HG02588 (cell line): ENCODE results near the gene MAP3K2.

ENCODE experiments used
- ATAC-seq: cut with Tn5 transposase; IDR thresholded peaks from one replicate; pipeline ENCODE4 v1.9.1; 2021; ENCODE audit warnings: mild to moderate bottlenecking, moderate library complexity; ENCODE audit not compliant: unreplicated experiment

Gene MAP3K2

GRCh38 chr2:127387655-127388422, at the start of gene MAP3K2:
TSS of gene MAP3K2 (minus strand) at chr2:127387975. CDS start at chr2:127343129, 44,846 bp downstream.
- ATAC-seq: peak; percentile 79

DNA sequence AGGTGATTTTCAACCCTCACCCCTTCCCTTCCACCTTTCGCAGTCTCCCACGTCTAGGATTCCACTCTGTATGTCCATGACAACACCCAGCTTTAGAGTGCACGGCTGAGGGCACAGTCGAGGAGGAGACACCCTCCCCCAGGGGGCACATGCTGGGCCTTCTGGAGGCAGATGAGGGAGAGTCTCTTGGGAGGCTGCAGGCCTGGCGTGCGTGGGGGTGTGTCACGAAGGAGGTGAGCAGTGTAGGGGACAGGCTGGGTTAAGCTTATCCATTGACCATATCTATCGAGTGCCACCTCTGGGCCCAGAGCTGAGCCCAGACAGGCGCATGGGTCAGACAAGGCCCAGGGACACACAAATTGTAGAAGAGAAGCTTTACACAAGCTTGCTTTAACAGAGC, 49.3 kb upstream of the MAP3K2 start:
- no peak for ATAC-seq

- no peak for ATAC-seq
Observed at GRCh38 chr2:127434515-127434914, 46.7 kb upstream of the MAP3K2 start.

GRCh38 chr2:127431408-127432023, 43.7 kb upstream of the MAP3K2 start:
- ATAC-seq: no peak

- ATAC-seq: no peak
Observed at GRCh38 chr2:127429844-127430425, 42.2 kb upstream of the MAP3K2 start.

DNA sequence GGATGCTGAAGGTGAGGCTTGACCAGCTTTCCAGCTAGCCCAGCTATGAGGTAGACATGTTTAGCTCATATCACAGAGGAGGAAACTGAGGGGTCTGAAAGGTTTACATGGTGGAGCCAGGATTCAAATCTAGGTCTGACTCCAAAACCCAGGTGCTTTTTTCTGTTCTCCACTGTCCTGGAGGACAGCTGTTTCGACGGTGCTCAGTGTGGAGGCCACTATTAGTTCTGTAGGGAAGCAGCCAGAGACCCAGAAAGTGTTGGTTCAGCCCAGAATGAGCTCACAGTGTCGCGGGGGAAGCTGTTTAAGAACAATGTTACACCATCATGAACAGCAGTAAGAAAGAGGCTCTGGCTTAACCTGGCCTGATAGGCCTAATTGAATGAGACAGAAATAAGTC, 41.5 kb upstream of the MAP3K2 start:
- no peak for ATAC-seq

DNA sequence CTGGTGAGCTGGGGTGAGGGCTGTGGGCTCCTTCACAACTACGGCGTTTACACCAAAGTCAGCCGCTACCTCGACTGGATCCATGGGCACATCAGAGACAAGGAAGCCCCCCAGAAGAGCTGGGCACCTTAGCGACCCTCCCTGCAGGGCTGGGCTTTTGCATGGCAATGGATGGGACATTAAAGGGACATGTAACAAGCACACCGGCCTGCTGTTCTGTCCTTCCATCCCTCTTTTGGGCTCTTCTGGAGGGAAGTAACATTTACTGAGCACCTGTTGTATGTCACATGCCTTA, 41.0 kb upstream of the MAP3K2 start:
- no peak for ATAC-seq

DNA sequence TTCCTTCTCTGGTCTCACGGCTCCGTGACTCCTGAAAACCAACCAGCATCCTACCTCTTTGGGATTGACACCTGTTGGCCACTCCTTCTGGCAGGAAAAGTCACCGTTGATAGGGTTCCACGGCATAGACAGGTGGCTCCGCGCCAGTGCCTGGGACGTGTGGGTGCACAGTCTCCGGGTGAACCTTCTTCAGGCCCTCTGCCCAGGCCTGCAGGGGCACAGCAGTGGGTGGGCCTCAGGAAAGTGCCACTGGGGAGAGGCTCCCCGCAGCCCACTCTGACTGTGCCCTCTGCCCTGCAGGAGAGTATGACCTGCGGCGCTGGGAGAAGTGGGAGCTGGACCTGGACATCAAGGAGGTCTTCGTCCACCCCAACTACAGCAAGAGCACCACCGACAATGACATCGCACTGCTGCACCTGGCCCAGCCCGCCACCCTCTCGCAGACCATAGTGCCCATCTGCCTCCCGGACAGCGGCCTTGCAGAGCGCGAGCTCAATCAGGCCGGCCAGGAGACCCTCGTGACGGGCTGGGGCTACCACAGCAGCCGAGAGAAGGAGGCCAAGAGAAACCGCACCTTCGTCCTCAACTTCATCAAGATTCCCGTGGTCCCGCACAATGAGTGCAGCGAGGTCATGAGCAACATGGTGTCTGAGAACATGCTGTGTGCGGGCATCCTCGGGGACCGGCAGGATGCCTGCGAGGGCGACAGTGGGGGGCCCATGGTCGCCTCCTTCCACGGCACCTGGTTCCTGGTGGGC, 40.5 kb upstream of the MAP3K2 start:
- no peak for ATAC-seq

DNA sequence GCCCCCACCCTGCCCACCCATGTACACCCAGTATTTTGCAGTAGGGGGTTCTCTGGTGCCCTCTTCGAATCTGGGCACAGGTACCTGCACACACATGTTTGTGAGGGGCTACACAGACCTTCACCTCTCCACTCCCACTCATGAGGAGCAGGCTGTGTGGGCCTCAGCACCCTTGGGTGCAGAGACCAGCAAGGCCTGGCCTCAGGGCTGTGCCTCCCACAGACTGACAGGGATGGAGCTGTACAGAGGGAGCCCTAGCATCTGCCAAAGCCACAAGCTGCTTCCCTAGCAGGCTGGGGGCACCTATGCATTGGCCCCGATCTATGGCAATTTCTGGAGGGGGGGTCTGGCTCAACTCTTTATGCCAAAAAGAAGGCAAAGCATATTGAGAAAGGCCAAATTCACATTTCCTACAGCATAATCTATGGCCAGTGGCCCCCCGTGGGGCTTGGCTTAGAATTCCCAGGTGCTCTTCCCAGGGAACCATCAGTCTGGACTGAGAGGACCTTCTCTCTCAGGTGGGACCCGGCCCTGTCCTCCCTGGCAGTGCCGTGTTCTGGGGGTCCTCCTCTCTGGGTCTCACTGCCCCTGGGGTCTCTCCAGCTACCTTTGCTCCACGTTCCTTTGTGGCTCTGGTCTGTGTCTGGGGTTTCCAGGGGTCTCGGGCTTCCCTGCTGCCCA, 39.7 kb upstream of the MAP3K2 start:
- no peak for ATAC-seq

DNA sequence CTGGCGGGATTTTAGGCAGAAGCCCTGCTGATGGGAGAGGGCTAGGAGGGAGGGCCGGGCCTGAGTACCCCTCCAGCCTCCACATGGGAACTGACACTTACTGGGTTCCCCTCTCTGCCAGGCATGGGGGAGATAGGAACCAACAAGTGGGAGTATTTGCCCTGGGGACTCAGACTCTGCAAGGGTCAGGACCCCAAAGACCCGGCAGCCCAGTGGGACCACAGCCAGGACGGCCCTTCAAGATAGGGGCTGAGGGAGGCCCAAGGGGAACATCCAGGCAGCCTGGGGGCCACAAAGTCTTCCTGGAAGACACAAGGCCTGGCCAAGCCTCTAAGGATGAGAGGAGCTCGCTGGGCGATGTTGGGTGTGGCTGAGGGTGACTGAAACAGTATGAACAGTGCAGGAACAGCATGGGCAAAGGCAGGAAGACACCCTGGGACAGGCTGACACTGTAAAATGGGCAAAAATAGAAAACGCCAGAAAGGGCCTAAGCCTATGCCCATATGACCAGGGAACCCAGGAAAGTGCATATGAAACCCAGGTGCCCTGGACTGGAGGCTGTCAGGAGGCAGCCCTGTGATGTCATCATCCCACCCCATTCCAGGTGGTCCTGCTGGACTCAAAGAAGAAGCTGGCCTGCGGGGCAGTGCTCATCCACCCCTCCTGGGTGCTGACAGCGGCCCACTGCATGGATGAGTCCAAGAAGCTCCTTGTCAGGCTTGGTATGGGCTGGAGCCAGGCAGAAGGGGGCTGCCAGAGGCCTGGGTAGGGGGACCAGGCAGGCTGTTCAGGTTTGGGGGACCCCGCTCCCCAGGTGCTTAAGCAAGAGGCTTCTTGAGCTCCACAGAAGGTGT, 39.0 kb upstream of the MAP3K2 start:
- no peak for ATAC-seq

GRCh38 chr2:127425540-127426490, 38.0 kb upstream of the MAP3K2 start:
- ATAC-seq: no peak

GRCh38 chr2:127424598-127425520, 37.1 kb upstream of the MAP3K2 start:
- no peak for ATAC-seq

DNA sequence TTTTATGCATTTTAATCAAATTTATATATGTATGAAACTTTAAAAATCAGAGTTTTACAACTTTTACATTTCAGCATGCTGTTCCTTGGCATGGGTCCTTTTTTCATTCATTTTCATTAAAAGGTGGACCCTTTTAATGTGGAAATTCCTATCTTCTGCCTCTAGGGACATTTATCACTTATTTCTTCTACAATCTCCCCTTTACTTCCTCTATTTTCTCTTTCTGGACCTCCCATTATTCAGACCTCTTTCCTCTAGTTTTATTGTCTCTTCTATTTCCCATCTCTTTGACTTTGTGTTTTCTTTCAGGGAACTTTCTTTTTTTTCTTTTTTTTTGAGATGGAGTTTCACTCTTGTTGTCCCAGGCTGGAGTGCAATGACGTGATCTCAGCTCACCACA, 36.1 kb upstream of the MAP3K2 start:
- no peak for ATAC-seq

DNA sequence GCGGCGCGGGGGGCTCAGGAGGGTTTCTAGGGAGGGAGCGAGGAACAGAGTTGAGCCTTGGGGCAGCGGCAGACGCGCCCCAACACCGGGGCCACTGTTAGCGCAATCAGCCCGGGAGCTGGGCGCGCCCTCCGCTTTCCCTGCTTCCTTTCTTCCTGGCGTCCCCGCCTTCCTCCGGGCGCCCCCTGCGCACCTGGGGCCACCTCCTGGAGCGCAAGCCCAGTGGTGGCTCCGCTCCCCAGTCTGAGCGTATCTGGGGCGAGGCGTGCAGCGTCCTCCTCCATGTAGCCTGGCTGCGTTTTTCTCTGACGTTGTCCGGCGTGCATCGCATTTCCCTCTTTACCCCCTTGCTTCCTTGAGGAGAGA, 35.7 kb upstream of the MAP3K2 start:
- no peak for ATAC-seq

DNA sequence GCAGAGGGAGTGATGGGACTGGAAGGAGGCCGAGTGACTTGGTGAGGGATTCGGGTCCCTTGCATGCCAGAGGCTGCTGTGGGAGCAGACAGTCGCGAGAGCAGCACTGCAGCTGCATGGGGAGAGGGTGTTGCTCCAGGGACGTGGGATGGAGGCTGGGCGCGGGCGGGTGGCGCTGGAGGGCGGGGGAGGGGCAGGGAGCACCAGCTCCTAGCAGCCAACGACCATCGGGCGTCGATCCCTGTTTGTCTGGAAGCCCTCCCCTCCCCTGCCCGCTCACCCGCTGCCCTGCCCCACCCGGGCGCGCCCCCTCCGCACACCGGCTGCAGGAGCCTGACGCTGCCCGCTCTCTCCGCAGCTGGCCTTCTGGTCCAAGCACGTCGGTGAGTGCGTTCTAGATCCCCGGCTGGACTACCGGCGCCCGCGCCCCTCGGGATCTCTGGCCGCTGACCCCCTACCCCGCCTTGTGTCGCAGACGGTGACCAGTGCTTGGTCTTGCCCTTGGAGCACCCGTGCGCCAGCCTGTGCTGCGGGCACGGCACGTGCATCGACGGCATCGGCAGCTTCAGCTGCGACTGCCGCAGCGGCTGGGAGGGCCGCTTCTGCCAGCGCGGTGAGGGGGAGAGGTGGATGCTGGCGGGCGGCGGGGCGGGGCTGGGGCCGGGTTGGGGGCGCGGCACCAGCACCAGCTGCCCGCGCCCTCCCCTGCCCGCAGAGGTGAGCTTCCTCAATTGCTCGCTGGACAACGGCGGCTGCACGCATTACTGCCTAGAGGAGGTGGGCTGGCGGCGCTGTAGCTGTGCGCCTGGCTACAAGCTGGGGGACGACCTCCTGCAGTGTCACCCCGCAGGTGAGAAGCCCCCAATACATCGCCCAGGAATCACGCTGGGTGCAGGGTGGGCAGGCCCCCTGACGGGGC, 35.0 kb upstream of the MAP3K2 start:
- ATAC-seq: no peak

GRCh38 chr2:127421871-127422558, 34.2 kb upstream of the MAP3K2 start:
- ATAC-seq: no peak
